ENCODE data around the gene RHOG.

The RHOG gene

DNA sequence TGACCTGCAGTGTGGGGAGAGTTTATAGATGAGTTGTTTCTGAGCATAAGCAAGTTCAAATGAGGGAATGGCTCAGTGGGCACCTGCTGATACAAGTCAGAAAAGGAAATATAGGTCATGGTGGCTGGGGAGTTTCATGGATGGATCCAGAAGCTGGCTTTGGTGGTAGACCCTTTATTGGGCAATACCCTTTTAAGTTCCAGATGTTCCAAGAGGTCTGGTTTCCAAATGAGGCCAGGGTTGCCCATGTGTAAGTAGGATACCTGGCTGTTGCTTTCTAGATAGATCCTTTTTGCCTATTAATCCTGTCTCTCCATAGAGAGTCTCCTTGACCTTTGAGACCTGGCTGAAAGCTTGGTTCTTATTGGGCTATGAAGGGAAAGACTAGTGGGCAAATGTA lies 16.9 kb upstream of the RHOG start:
- DNase-seq = no peak

DNA sequence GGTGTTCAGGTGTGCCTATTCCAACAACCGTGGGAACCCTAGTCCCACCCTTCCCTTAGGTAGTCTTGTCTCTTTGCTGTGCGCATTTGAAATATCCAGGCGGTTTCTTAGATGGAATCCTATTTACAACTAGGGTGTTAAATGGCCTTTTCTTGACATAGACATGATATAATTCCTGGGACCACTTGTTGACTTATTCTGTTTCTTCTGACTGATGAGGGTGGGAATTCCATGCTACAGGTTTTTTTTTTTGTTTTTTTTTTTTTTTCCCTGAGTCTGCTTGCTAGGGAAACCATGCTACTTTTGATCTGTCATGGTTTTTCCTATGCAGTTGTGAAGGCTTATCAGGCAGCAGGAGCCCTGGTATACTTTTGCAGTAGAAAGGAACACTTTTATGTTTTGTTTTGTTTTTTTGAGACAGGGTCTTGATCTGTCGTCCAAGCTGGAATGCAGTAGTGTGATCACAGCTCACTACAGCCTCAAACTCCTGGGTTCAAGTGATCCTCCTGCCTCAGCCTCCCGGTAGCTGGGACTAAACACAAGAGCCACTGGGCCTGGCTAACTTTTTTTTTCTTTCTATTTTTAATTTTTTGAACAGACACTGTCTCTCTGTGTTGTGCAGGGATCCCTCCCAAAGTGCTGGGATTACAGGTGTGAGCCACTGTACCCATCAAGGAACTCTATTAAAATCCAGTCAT lies 16.2 kb upstream of the RHOG start:
- no peak for DNase-seq

DNA sequence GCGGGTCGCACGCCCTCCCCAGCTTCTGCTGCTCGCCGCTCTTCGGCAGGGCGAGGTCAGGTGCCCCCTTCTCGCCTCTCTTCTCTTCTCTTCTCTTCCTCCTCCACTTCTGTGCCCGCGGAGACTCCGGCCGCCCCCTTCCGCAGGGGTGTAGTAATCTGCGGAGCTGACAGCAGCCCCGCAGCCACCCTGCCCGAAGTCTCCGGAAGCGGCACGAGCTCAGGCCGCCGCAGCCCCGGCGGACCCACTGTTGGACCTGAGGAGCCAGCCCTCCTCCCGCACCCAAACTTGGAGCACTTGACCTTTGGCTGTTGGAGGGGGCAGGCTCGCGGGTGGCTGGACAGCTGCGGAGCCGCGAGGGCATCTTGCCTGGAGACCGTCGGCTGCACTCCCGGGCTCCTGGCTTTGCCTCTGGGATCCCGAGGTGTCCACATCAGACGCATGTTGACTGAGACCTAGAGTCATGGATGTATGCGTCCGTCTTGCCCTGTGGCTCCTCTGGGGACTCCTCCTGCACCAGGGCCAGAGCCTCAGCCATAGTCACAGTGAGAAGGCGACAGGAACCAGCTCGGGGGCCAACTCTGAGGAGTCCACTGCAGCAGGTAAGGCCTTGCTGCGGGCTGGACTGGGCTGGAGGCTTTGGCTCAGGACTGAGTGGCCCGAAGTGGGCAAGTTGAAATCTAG lies 15.2 kb upstream of the RHOG start:
- peak; percentile 70 for DNase-seq

DNA sequence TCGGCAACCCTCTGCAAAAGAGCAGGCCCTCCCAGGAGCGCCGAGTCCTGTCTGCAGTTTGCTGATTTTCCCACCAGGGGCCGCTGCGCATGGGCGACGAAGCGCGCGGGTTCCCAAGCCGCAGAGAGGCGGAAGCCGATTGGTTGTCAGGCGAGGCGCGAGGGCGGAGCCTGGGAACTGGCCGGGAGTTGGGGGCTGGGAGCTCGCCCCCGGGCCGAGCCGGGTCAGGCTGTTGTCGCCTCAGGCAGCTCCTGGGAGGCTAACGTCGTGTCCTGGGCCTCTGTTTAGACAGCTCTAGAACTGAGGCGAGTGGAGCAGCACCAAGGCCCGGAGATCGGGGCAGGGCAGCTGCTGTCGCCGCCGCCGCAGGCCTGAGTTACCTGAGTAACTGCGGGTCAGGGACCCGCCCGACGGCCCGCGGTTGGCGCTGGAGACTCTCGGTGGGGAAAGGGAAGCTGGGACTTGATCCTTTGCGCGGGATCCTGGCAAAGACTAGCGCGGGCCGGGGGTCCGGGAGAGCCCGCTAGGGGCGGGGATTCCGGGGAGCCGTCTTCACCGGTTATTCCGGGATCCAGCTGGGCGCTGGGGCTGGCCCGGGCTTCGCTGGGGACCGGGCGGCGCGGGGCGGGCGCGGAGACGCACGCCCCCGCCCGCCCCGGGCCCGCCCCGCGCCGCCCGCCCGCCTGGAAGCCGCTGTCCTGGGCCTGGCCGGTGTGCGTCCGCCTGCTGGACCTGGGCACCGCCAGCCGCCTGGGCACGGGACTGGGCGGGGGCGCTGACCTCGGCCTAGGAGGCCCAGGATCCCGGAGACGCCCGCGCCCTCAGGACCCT lies 14.4 kb upstream of the RHOG start, which contains the start of gene STIM1:
Gene STIM1 (plus strand): TSS at position 688 of the 831 bp plus-strand sequence. CDS start 607 bp downstream, outside the sequence.
- peak; percentile 97 for DNase-seq

DNA sequence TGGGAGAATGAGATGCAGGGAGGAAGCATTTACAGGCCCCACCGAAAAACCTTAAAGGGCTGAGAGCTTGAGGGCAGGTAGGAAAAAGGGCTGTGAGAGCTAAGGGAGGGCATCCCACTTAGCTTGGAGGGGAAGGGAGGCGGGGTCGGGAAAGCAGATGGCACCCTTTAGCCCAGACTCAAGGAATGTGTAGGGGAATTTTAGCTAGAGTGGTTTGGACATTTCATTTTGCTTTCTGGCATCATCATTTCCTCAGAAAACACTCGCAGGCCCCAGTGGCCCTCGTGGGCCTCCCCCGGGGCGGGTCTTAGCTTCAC lies 13.9 kb upstream of the RHOG start:
- DNase-seq = no peak

DNA sequence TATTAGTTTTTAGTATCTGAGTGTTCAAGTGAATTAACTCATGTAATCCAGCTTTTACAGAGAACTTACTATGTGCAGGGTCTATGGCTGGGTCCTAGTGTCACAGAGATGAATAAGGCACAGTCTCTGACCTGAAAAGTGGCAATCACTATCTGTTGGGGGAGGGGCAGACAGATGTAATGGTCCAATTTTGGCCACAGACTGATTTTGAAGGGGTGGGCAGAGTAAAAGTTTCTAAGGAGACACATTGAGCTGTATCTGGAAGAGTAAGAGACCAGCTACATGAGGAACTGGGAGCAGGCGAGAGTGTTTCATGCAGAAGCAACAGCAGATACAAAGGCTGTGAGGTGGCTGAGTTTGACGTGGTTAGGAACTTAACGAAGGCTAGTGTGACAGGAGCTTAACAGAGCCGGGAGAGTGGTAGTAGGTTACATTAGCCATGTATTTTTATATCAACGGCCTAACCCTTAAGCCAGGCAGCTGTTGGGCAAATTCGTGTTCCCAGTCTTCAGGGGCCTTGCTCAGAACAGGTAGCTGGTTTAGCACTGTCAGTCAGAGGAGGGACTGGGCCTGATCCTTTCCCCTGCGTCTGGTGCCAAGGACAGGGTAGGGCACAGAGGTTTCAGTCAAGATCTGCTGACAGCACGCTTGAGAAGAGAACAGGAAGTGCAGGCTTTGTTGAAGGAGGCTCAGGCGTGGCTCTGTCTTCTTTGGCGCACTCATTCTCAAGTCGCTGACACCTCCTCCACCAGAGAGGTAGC lies 13.3 kb upstream of the RHOG start:
- DNase-seq = peak; percentile 89

DNA sequence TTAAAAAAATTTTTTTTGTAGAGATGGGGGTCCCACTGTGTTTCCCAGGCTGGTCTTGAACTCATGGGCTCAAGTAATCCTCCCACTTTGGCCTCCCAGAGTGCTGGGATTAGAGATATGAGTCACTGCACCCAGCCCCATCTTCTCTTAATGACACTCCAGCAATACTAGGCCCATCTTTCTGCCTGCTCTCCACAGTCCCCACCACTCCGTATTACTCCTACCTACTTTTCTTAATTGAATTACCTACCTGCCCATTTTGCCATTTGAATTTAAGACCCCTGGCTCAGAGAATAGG lies 12.7 kb upstream of the RHOG start:
- no peak for DNase-seq

DNA sequence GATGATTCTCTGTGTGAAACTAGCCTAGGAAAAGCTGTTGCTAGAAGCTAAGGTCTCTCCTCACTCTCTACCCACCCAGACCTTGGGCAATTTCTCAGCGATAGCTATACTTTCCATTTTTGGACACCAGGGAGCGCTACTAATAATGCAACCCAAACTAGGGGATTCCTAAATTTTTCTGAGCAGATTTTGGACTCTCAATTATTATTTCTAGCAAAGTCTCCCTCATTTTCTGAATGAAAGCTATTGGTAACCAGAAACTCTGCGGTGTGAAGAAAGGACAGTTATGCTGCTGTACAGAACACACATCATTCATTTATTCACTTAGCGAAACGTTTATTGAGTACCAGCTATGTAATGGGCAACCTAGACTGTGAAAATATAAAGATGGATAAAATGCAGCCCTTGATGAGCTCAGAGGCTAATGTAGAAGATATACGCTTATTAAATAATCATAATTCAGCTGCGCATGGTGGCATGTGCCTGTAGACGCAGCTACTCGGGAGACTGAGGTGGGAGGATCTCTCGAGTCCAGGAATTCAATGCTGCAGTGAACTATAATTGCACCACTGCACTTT lies 8.6 kb upstream of the RHOG start:
- DNase-seq = peak; percentile 84

DNA sequence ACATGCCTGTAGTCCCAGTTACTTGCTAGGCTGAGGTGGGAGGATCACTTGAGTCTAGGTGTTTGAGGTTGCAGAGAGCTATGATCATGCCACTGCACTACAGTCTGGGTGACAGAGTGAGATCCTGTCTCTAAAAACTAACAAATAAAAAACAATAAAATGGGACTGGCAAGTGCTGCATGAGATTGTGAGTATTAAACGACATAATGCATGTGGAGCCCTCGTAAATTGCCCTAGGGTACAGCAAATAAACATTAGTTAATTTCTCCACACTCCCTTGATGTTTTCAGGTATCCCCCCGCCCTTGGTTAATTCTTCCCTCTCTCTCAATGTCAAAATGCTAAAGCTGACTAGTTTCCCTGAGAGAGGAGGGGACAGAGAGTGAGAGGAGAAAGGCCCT lies 4.9 kb upstream of the RHOG start:
- DNase-seq = no peak

DNA sequence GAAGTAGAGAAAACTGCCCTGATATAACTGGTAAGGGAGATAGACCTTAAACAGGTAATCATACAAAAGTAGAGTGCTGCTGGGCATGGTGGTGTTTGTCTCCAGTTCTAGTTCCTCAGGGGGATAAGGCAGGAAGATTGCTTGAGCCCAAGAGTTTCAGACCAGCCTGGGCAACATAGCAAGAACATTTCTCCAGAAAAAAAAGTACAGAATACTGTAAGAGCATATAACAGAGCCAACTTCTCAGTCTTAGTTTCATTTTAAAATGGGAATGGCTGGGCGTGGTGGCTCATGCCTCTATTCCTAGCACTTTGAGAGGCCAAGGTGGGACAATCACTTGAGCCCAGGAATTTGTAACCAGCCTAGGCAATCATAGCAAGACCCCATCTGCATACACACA lies 4.5 kb upstream of the RHOG start:
- no peak for DNase-seq

DNA sequence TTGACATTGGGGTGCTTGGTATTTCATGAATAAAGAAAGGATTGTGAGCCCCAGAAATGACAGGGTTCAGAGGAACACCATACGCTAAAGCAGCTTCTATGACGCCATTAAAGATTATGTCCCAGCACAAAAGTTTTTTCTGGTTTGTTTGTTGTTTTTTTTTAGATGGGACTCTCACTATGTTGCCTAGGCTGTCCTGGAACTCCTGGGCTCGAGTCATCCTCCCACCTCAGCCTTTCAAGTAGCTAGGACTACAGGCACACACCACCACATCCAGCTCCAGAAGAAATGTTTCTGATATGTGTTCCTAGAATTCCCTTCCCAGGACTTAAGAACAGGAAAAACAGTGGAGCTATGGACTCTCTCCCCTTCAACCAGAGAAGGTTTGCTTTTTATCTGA lies 2.6 kb upstream of the RHOG start:
- no peak for DNase-seq

DNA sequence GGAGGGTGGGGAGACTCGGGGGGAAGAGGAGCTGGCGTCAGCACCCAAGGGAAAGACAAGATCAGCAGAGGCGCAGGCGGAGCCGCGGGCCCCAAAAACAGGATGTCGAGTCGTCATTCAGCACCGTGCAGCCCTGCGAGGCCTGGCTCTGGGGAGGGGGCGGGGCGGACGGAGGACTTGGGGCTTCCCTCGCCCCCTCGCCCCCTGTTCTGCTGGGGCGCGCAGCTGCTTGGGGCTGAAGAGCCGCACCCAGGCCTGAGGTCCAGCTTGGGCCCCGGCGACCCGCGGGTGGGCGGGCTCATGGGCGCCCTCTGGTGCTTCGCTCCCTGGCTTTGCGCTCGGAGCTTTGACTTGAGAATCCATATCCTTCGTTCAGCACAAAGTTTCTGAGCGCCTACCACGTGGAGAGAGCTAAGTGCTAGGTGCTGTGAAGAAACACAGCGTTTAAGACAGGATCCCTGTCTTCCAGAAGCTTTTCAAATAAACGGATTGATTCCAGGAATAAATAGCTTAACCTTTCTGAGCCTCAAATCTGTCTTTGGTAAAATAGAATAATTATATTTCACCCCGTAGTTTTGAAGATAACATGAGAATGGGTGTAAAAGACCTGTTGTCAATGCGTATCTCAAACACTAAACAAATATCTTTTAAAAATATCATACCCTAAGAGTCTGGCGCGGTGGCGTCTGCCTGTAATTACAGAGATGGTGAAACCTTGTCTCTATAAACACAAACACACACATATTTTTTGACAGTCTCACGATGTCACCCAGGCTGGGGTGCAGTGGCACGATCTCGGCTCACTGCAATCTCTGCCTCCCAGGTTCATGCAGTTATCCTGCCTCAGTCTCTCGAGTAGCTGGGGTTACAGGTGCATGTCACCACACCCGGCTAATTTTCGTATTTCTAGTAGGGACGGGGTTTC lies 929 bp upstream of the RHOG start:
- DNase-seq = peak; percentile 92

DNA sequence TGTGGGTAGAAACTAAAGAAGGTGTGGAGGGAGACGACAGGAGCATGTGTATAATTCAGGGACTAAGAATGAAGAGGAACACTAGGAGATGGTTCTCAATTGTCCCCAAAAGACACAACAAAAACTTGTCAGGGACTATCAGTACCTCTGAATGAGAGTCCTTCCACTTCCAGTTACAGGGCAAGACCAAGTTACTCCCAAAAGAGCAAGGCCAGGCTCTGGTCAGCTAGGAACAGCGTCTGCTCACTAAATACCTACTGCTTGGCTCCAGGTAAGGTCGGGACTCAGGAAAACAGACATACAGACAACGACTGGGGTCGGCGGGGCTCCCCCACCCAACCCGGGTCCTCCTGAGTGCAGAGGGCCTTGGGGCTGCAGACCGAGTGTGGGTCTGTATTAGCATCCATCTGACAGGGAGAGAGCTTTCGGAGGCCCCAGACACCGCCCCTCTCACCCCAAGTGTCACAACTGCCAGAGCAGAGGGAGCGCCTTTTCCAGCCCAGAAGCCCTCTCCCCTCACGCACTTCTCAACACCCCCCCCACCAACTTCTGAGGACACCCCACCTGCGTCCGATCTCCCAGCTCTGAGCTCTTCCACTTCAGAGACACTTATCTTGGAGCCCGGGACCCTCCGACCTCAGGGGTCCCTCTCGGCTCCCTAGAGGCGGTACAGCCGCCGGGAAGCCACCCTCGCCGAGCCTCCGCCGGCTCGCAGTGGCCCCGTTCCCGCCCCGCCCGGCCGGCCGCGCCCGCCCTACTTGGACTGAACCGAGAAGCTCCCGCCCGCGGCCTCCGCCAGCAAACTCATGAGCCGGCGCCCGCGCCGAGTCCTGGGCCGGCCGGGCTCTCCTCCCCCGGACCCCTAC lies 522 bp downstream of the RHOG start:
- peak; percentile 55 for DNase-seq

DNA sequence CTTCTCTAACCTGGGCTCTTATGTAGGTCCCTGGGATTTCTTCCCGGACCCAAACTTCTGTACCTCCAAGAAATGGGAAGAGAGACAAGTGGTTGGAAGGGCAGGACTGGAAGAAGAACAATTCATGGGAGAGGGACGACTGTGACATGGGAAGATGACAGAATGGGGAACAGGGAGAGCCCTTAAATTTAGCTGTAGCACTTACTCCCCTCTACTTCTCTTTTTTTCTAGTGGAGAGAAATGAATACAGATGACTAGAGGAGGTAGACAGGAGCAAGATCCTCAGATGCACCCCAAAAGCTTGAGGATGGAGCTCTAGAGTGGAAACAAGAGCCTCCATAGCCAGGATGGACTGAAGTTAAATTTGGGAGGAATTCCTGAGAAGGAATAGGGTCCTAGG lies 2.3 kb downstream of the RHOG start:
- peak; percentile 36 for DNase-seq

DNA sequence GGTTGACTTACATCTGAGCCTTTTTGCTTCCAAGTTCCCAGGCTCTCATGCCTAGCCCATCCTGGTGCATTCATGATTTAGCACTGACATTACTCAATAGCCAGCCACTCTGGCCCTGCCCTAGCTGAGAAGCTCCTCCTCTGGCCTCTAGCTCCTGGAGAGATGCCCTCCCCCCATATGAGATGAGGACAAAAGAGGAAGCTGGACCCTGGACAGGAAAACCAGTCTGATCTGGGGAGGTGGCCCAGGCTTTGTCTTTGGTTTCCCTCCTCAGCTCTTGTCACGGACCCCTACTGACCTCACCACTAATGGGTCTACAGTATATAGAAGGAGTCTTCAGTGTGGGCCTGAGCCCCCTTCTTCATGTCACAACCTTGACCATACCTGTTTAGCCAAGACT lies 3.0 kb downstream of the RHOG start:
- peak; percentile 92 for DNase-seq

DNA sequence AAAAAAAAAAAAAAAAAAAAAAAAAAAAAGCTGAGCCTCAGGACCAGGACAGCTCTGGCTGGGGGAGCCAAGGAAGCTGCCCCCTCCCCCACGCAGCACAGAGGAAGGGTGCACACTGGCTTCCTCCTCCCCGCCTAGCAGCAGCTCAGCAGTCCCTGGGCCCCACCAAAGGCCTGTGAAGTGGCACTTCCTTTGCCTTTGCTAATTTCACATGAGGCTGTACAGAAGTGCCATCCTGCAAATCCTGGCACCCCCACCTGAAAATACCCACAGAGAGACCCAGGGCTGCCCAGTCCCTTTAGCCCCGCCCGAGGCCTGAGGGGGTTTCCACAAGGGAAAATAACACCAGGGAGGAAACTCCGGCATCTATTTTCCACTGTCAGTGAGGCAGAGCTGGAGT lies 3.9 kb downstream of the RHOG start:
- DNase-seq = peak; percentile 66

DNA sequence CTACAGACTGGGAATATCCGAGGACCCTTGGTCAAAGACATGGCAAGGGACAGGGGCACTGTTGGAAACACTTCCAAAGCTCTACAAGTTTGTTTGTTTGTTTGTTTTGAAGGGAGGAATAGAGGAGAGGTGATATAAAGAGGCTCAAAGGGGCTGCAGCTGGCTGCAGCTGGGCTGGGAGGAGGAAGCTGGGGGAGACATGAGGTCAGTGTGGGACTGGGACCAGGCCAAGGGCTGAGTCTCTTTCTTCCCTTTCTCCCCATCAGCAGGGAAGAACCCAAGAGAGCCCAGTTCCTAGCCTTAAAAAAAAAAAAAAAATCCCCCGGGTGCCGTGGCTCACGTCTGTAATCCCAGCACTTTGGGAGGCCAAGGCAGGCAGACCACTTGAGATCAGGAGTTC lies 5.0 kb downstream of the RHOG start:
- DNase-seq = peak; percentile 32

DNA sequence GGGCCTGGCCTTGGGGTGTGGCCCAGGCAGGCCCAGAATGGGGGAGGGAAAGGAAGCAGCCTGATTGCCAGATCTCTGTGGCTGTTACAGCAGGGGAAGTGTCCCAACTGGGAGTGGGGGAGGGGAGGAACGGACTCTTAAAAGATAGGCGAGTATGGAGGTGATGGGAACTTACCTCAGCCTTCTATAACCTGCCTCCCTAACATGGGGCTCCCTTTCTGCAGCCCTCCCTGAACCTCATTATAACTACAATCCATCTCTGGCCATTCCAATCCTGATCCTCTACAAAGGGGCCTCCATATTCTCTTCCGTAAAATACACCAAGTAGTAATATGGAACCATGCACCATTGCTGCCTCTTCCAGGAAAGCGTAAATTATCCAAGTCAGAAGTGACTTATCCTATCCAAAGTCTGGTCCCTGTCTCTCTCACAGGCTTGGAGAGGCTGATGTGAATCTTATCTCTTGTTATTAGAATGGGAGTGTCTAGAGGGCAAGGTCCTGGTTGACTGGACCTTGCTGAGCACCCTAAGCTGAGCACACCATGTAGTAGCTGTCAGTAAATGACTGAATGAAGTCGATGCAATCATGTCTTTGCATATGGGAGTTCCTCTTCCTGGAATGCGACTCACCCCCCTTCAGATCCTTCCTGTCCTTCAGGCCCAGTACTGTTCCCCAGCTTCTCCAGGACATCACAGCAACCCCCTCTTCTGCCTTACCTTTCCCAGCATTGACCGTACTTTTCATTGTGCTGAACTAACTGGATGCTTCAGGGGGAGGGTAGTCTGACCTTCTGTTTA lies 5.9 kb downstream of the RHOG start:
- peak; percentile 98 for DNase-seq

DNA sequence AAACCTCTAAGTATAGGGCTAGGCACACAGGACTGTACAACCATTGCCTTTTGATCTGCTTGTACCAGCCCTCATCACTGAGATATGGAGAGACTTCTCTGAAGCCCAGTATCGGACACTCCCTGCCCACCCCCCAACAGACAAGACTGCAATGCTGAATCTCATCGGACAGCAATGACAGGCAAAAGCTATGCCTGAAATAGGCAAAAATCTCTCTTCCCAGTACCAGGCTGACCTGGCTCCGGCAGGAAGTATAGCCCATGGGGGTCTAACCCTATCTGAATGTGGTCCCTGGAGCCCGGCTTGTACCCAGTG lies 6.5 kb downstream of the RHOG start:
- no peak for DNase-seq

DNA sequence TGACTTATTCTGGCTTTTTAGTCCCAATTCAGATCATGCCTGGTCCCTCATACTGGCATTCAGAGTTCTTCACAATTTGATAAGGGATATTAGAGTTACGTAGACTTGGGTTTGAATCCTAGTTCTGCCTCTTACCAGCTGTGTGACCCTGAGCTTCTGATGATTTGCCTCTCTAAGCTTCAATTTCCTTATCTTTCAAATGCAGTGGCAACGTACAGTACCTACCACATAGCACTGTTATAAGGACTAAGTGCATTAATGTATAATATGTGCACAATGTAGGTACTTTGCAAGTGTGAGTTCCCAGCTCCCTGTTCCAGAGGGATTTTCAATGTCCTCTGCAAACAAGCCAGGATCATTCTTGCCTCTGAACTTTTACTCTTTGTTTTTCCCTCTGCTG lies 7.3 kb downstream of the RHOG start:
- peak; percentile 94 for DNase-seq
